Measurements from ENCODE around the gene USP54.

DNA sequence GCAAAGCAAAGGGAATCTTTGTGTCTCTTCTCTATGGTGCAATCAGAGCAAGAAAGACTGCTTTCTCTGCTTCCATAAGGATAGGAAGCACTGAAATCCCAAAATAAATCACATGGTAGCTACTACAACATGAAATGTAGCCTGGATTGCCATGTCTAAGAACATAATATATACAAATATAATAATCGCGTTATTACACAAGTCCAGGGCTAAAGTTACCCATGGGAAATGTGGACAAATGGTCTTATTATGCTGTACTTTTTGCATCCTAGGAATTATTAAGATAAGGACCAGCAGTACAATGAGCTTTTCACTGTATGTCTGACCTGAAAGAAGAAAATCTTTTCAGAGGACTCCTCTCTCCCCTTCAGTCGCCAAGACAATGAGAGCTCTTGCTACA is 71.8 kb downstream of the USP54 start:
- TF ChIP-seq, protein P1, sequence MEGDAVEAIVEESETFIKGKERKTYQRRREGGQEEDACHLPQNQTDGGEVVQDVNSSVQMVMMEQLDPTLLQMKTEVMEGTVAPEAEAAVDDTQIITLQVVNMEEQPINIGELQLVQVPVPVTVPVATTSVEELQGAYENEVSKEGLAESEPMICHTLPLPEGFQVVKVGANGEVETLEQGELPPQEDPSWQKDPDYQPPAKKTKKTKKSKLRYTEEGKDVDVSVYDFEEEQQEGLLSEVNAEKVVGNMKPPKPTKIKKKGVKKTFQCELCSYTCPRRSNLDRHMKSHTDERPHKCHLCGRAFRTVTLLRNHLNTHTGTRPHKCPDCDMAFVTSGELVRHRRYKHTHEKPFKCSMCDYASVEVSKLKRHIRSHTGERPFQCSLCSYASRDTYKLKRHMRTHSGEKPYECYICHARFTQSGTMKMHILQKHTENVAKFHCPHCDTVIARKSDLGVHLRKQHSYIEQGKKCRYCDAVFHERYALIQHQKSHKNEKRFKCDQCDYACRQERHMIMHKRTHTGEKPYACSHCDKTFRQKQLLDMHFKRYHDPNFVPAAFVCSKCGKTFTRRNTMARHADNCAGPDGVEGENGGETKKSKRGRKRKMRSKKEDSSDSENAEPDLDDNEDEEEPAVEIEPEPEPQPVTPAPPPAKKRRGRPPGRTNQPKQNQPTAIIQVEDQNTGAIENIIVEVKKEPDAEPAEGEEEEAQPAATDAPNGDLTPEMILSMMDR (IDR thresholded peaks at IDR 0.05), result no peak
- TF ChIP-seq POLR2A (IDR thresholded peaks at IDR 0.05), result no peak
